Superior temporal gyrus (tissue), 1 donor: Measurements from ENCODE around the gene TMEM135.
A peak's percentile ranks its signal among the peaks of the same experiment; 100 is the strongest.
"Not testable (repeated sequence)": the region's sequence is repeated elsewhere in the genome, so short reads cannot be mapped to it uniquely, and the experiment has no call there.

ENCODE experiments used
- DNase-seq: peaks from one replicate; pipeline ENCODE4 v3.0.0-alpha.2; 2016; ENCODE audit errors: extremely low spot score

The TMEM135 gene

GRCh38 chr11:87076874-87077429 lies 39.2 kb downstream of the TMEM135 start:
- DNase-seq, result no peak

- DNase-seq, result no peak
Measured at GRCh38 chr11:87081358-87081757, 43.6 kb downstream of the TMEM135 start.

GRCh38 chr11:87082590-87082989 lies 44.9 kb downstream of the TMEM135 start:
- DNase-seq, result no peak

- DNase-seq, result no peak
Measured at GRCh38 chr11:87083029-87083428, 45.3 kb downstream of the TMEM135 start.

GRCh38 chr11:87092159-87092558 lies 54.4 kb downstream of the TMEM135 start:
- DNase-seq, result no peak

GRCh38 chr11:87092567-87092966 lies 54.8 kb downstream of the TMEM135 start:
- DNase-seq, result no peak

- no peak for DNase-seq
Measured at GRCh38 chr11:87097582-87097981, 59.8 kb downstream of the TMEM135 start.

- no peak for DNase-seq
Measured at GRCh38 chr11:87101956-87102580, 64.3 kb downstream of the TMEM135 start.

- not testable (repeated sequence) for DNase-seq
Measured at GRCh38 chr11:87105826-87106225, 68.1 kb downstream of the TMEM135 start.

- not testable (repeated sequence) for DNase-seq
Measured at GRCh38 chr11:87107379-87107778, 69.6 kb downstream of the TMEM135 start.

GRCh38 chr11:87110443-87111131 lies 72.9 kb downstream of the TMEM135 start:
- DNase-seq, result no peak

- DNase-seq, result peak; percentile 58
Measured at GRCh38 chr11:87114093-87114492, 76.4 kb downstream of the TMEM135 start.

GRCh38 chr11:87116185-87116584 lies 78.5 kb downstream of the TMEM135 start:
- DNase-seq, result no peak

- DNase-seq, result no peak
Measured at GRCh38 chr11:87120937-87121336, 83.2 kb downstream of the TMEM135 start.

GRCh38 chr11:87122852-87123251 lies 85.1 kb downstream of the TMEM135 start:
- DNase-seq, result no peak

GRCh38 chr11:87125257-87125656 lies 87.5 kb downstream of the TMEM135 start:
- DNase-seq, result no peak

- DNase-seq, result no peak
Measured at GRCh38 chr11:87127101-87127500, 89.4 kb downstream of the TMEM135 start.

GRCh38 chr11:87128372-87128771 lies 90.6 kb downstream of the TMEM135 start:
- no peak for DNase-seq

- no peak for DNase-seq
Measured at GRCh38 chr11:87134524-87135106, 96.9 kb downstream of the TMEM135 start.

- no peak for DNase-seq
Measured at GRCh38 chr11:87136236-87136635, 98.5 kb downstream of the TMEM135 start.

GRCh38 chr11:87137711-87138110 lies 100.0 kb downstream of the TMEM135 start:
- DNase-seq, result no peak

- DNase-seq, result no peak
Measured at GRCh38 chr11:87139475-87139874, 101.7 kb downstream of the TMEM135 start.

- DNase-seq, result no peak
Measured at GRCh38 chr11:87141322-87141721, 103.6 kb downstream of the TMEM135 start.
